Memory B cell (primary cell): ENCODE measurements around the gene OR11A1.
"Not testable (repeated sequence)": the region's sequence is repeated elsewhere in the genome, so short reads cannot be mapped to it uniquely, and the experiment has no call there.

Experiments used
- ATAC-seq: fragments of 150-1000 bp; cut with Tn5 transposase; 2 replicates; pipeline ENCODE4 v1.10.0; 2021; ENCODE audit warnings: low read depth, mild to moderate bottlenecking, moderate library complexity
- DNase-seq, 2 donors: peaks; one replicate each; pipeline ENCODE4 v3.0.0; 2022; ENCODE audit warnings: low spot score in 2 of 2
- H3K27ac Mint-ChIP-seq: one replicate; pipeline ENCODE4 v1.8.0; 2022; ENCODE audit warnings: mild to moderate bottlenecking, moderate library complexity, mixed read lengths
- H3K27me3 Mint-ChIP-seq: one replicate; pipeline ENCODE4 v1.8.0; 2022; ENCODE audit warnings: mixed read lengths
- H3K36me3 Mint-ChIP-seq: one replicate; pipeline ENCODE4 v1.8.0; 2022; ENCODE audit warnings: mild to moderate bottlenecking, mixed read lengths
- H3K4me1 Mint-ChIP-seq: one replicate; pipeline ENCODE4 v1.8.0; 2022; ENCODE audit warnings: mixed read lengths
- H3K4me3 Mint-ChIP-seq: one replicate; pipeline ENCODE4 v1.8.0; 2022; ENCODE audit warnings: mild to moderate bottlenecking, moderate library complexity, mixed read lengths
- H3K9me3 Mint-ChIP-seq: one replicate; pipeline ENCODE4 v1.8.0; 2022; ENCODE audit warnings: mixed read lengths

The OR11A1 gene

GRCh38 chr6:29462022-29462421, 5.2 kb upstream of the OR11A1 start:
- H3K4me3 Mint-ChIP-seq: no peak overlapping the region
- DNase-seq: no peak
- H3K9me3 Mint-ChIP-seq: no peaks in the 10 kb centered on the region
- no peaks in the 10 kb centered on the region for H3K4me1 Mint-ChIP-seq
- H3K27me3 Mint-ChIP-seq: peaks cover 9% of the 10 kb centered on the region
- ATAC-seq: no peak
- no peaks in the 10 kb centered on the region for H3K36me3 Mint-ChIP-seq
- H3K27ac Mint-ChIP-seq: peak overlapping the region; percentile 18

- no peak overlapping the region for H3K4me3 Mint-ChIP-seq
- H3K9me3 Mint-ChIP-seq: no peaks in the 10 kb centered on the region
- no peak overlapping the region for H3K27ac Mint-ChIP-seq
- no peaks in the 10 kb centered on the region for H3K36me3 Mint-ChIP-seq
- ATAC-seq (no peak), DNase-seq (no peak)
- H3K27me3 Mint-ChIP-seq: peaks cover 9% of the 10 kb centered on the region
- H3K4me1 Mint-ChIP-seq: no peaks in the 10 kb centered on the region
Measured at GRCh38 chr6:29461021-29461814, 4.3 kb upstream of the OR11A1 start.

- H3K27ac Mint-ChIP-seq: no peak overlapping the region
- no peak for DNase-seq
- ATAC-seq: no peak
- no peaks in the 10 kb centered on the region for H3K36me3 Mint-ChIP-seq
- H3K27me3 Mint-ChIP-seq: peaks cover 11% of the 10 kb centered on the region
- peaks cover 1% of the 10 kb centered on the region for H3K9me3 Mint-ChIP-seq
- H3K4me1 Mint-ChIP-seq: no peaks in the 10 kb centered on the region
- no peak overlapping the region for H3K4me3 Mint-ChIP-seq
Measured at GRCh38 chr6:29451471-29452193, 5.2 kb downstream of the OR11A1 start.

GRCh38 chr6:29447670-29448069, 9.2 kb downstream of the OR11A1 start:
- Mint-ChIP-seq H3K36me3 (peaks cover 1% of the 10 kb centered on the region), H3K9me3 (peaks cover 9% of the 10 kb centered on the region), H3K4me1 (no peaks in the 10 kb centered on the region), H3K27me3 (peaks cover 23% of the 10 kb centered on the region), H3K4me3 (no peak overlapping the region), H3K27ac (no peak overlapping the region)
- ATAC-seq (no peak), DNase-seq (no peak)

DNA sequence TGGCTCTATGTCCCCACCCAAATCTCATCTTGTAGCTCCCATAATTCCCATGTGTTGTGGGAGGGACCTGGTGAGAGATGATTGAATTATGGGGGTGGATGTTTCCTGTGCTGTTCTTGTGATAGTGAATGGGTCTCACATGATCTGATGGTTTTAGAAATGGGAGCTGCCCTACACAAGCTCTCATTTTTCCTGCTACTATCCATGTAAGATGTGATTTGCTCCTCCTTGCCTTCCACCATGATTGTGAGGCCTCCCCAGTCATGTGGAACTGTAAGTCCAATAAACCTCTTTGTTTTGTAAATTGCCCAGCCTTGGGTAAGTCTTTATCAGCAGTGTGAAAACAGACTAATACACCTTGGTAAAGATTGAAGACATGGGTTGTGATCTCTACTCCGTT, 12.8 kb downstream of the OR11A1 start:
- not testable (repeated sequence) for DNase-seq, H3K4me1 Mint-ChIP-seq, ATAC-seq, H3K9me3 Mint-ChIP-seq, H3K4me3 Mint-ChIP-seq, H3K27ac Mint-ChIP-seq, H3K36me3 Mint-ChIP-seq
- peaks cover 24% of the 10 kb centered on the region for H3K27me3 Mint-ChIP-seq

DNA sequence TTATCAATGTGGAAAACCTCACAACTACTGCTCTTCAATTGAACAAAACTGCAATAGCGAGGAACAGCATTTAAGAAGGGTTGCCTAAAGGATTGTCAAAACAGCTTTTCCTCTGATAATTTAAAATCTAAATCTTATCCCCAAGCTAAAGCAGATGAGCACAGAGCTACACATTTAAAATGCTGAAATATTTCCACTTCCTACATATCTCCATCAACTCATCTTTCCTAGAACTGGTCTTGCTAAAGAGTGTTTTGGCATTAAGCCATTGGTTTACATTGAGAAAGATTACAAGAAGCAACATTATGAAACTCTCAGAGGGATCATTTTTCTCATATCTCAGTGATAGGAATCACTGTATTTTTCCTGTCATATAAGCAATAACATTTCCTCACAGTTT, 14.2 kb downstream of the OR11A1 start:
- H3K27me3 Mint-ChIP-seq: peaks cover 21% of the 10 kb centered on the region
- peaks cover 7% of the 10 kb centered on the region for H3K9me3 Mint-ChIP-seq
- H3K4me3 Mint-ChIP-seq: no peak overlapping the region
- DNase-seq: no peak
- no peak for ATAC-seq
- H3K36me3 Mint-ChIP-seq: peaks cover 1% of the 10 kb centered on the region
- H3K27ac Mint-ChIP-seq: no peak overlapping the region
- H3K4me1 Mint-ChIP-seq: no peaks in the 10 kb centered on the region

DNA sequence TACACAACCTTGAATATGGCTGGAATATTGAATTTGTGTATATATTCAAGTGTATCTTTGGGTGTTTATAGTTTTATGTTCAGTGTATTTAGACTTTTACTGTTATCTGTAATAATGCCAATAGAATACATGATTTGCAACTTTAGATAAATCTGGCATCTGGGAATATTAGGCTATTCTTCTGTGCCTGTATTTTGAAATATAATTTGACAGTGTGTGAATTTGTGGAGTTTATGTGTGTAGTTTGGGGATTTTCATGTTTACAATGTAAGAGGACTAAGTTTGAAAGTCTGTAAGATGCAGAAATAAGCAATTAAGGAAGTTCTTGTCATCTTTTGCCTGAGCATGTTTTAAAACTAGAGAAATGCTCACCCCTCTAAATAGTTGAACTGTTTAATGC, 17.9 kb downstream of the OR11A1 start, which contains the start of gene OR10C1:
Gene OR10C1 (plus strand): TSS at position 301 of the 400 bp plus-strand sequence. CDS start 710 bp downstream, outside the sequence.
- H3K9me3 Mint-ChIP-seq: peaks cover under 1% of the 10 kb centered on the region

GRCh38 chr6:29436730-29437129, 20.1 kb downstream of the OR11A1 start:
- H3K27ac Mint-ChIP-seq, H3K4me3 Mint-ChIP-seq, DNase-seq, H3K36me3 Mint-ChIP-seq, H3K4me1 Mint-ChIP-seq, ATAC-seq, H3K9me3 Mint-ChIP-seq, H3K27me3 Mint-ChIP-seq: not testable (repeated sequence)

More for the DNA sequence above, 17.9 kb downstream of the OR11A1 start, which contains the start of gene OR10C1:
- Mint-ChIP-seq H3K4me3 (no peak within 1 kb of the TSS), H3K36me3 (no peaks in the 10 kb centered on the region), H3K4me1 (no peaks in the 10 kb centered on the region), H3K27me3 (peaks cover 12% of the 10 kb centered on the region), H3K27ac (no peak within 1 kb of the TSS)
- no peak for DNase-seq
- no peak for ATAC-seq

DNA sequence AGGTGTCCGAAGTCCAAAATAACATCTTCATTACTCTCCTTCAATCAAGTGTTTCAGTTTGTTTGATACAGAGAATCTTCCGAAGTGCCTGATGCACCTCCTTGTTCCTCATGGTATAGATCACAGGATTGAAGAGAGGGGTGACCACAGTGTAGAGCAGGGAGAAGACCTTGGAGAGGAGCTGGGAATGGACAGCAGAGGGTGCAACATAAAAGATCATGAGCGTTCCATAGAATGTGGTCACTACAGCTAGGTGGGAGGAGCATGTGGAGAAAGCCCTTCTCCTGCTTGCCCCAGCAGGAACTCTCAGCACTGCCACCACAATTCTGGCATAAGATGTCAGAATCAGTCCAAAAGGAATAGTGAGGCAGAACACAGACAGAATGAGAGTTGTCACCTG, 30.2 kb downstream of the OR11A1 start:
- Mint-ChIP-seq H3K4me1 (no peaks in the 10 kb centered on the region), H3K9me3 (no peaks in the 10 kb centered on the region), H3K36me3 (no peaks in the 10 kb centered on the region), H3K27me3 (peaks cover 8% of the 10 kb centered on the region), H3K4me3 (no peak overlapping the region), H3K27ac (no peak overlapping the region)
- ATAC-seq (no peak), DNase-seq (no peak)

DNA sequence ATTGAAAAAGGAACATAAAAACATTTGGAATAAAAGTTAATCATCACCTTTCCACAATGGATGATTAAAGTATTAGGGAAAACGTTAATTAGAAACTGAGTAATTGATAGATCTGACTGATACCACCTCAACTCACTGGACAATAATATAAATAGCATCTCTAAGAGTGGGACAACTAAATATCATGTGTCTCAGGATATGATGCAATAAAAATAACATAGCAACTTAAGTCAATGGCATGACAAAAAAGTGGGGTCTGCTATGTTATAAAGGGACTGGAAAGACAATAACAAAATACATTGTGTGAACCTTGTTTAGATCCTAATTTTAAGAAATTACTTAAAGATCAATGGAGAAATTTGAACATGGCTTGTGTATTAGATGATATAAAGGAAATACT, 31.8 kb downstream of the OR11A1 start:
- H3K27ac Mint-ChIP-seq: no peak overlapping the region
- DNase-seq (no peak), ATAC-seq (no peak)
- H3K4me3 Mint-ChIP-seq: no peak overlapping the region
- no peaks in the 10 kb centered on the region for H3K4me1 Mint-ChIP-seq
- H3K36me3 Mint-ChIP-seq: no peaks in the 10 kb centered on the region
- H3K27me3 Mint-ChIP-seq: peaks cover 10% of the 10 kb centered on the region
- peaks cover 1% of the 10 kb centered on the region for H3K9me3 Mint-ChIP-seq

GRCh38 chr6:29424575-29424974, 32.3 kb downstream of the OR11A1 start:
- H3K27me3 Mint-ChIP-seq: peaks cover 10% of the 10 kb centered on the region
- no peak for DNase-seq
- no peak overlapping the region for H3K27ac Mint-ChIP-seq
- H3K9me3 Mint-ChIP-seq: peaks cover 1% of the 10 kb centered on the region
- no peak for ATAC-seq
- H3K4me3 Mint-ChIP-seq: no peak overlapping the region
- H3K36me3 Mint-ChIP-seq: no peaks in the 10 kb centered on the region
- no peaks in the 10 kb centered on the region for H3K4me1 Mint-ChIP-seq

DNA sequence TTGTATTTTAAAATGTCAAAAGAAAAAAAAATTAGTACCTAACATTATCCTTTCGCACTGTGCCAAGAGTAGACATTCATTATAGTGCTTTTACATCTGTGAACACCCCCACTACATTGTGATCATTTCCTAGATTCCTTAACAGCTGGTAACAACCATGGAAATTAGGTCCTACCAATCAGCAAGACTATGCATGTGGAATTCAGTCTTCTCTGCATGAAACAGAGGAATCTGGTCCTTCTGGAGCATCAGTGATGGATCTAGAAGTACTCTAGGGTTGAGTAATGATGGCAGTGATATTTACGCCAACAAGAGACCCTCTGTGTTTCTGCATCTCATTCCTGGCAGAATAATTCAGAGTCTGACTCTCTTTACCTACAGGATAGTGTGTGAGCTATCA, 32.7 kb downstream of the OR11A1 start:
- no peak overlapping the region for H3K27ac Mint-ChIP-seq
- H3K9me3 Mint-ChIP-seq: peaks cover 1% of the 10 kb centered on the region
- H3K4me3 Mint-ChIP-seq: no peak overlapping the region
- ATAC-seq (no peak), DNase-seq (no peak)
- no peaks in the 10 kb centered on the region for H3K4me1 Mint-ChIP-seq
- H3K27me3 Mint-ChIP-seq: peaks cover 8% of the 10 kb centered on the region
- no peaks in the 10 kb centered on the region for H3K36me3 Mint-ChIP-seq

DNA sequence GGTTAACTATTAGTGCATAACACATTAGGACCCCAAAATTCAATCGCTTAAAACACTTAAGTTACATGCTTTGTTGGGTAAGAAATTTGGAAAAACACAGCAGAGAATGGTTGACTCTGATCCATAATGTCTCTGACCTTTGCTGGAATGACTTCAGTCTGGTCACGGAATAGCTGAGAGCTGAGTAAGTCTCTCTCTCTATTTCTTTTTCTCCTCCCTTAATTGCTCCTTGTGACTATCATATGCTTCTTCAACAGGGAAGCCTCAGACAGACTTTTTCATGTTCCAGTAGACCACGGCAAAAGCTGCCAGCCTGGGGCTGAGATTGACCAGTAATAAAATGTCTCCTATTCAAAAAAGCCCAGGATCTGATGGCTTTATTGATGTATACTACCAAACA, 37.4 kb downstream of the OR11A1 start:
- H3K27me3 Mint-ChIP-seq: peaks cover 5% of the 10 kb centered on the region
- H3K4me3 Mint-ChIP-seq: no peak overlapping the region
- H3K9me3 Mint-ChIP-seq: peaks cover 1% of the 10 kb centered on the region
- H3K4me1 Mint-ChIP-seq: no peaks in the 10 kb centered on the region
- DNase-seq: no peak
- H3K27ac Mint-ChIP-seq: no peak overlapping the region
- H3K36me3 Mint-ChIP-seq: no peaks in the 10 kb centered on the region
- no peak for ATAC-seq

DNA sequence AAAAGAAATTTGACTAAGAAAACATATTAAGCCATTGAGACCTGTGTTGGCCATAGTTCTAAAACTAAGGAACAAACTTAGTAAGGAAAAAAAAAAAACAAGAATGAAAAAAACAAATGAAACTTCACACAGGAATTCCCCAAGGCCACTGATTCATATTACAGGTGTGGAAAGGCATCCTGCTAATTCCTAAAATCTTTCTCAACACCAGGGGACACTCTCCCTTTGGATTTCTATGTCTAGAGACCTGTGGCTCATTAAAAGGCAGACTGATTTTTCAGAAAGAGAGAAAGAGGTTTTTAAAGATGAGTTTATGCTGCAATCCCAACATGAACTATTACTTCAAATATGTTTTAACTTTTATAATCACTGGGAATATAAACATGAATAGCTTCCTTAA, 42.3 kb downstream of the OR11A1 start, which contains the start of gene OR12D1:
Gene OR12D1 (plus strand): TSS at position 341 of the 400 bp plus-strand sequence.
- Mint-ChIP-seq H3K36me3 (peaks cover 1% of the 10 kb centered on the region), H3K4me1 (no peaks in the 10 kb centered on the region), H3K27ac (no peak within 1 kb of the TSS), H3K4me3 (no peak within 1 kb of the TSS), H3K27me3 (peaks cover 12% of the 10 kb centered on the region), H3K9me3 (peaks cover 17% of the 10 kb centered on the region)
- DNase-seq: no peak
- ATAC-seq: no peak
